GM19023 (cell line): ENCODE results near the gene DDT.
"Not testable (repeated sequence)": the region's sequence is repeated elsewhere in the genome, so short reads cannot be mapped to it uniquely, and the experiment has no call there.

Experiments
- ATAC-seq: cut with Tn5 transposase; IDR thresholded peaks from one replicate; pipeline ENCODE4 v1.9.1; 2021; ENCODE audit warnings: mild to moderate bottlenecking, moderate library complexity; ENCODE audit not compliant: unreplicated experiment

Gene DDT

GRCh38 chr22:23954193-23954990 lies 19.8 kb downstream of the DDT start:
- ATAC-seq: not testable (repeated sequence)

GRCh38 chr22:23953485-23953884 lies 20.8 kb downstream of the DDT start:
- ATAC-seq: not testable (repeated sequence)

- ATAC-seq: not testable (repeated sequence)
Observed at GRCh38 chr22:23952794-23953405, 21.3 kb downstream of the DDT start.

- not testable (repeated sequence) for ATAC-seq
Observed at GRCh38 chr22:23951383-23951782, 22.9 kb downstream of the DDT start.

DNA sequence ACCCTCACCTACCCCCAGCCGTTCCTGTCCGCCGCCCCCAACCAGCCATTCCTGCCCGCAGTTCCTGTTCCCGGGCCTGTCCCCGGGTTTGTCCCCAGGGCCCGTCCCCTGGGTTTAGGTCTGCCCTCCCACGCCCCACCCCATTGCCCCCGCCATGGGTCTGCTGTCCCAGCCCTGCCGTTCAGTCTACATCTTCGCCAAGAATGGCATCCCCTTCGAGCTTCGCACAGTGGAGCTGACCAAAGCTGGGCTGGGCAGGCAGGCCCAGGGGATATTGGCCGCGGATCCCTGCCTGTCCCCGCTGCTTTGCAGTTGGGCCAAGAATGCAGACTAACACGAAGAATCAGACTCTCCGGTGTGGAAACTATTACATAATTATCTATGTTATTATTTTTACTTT lies 24.5 kb downstream of the DDT start:
- not testable (repeated sequence) for ATAC-seq

DNA sequence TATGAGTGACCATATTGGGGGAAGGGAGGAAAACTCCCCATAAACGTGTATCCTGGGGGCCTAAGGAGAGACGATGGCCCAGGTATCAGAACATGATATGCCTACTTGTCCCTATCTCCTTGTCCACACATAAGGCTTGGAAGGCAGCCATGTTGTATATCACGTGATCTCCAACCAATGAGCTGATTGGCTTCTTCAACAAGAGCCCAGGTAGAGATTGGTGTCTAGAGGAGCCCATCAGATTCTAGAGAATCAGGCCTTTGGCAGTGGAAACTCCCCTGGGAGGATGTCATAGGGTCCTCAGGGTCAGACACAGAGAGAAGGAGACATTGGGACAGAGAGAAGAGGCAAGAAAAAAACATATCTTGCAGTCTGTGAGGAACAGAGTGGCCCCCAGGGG lies 26.9 kb downstream of the DDT start:
- ATAC-seq: not testable (repeated sequence)

DNA sequence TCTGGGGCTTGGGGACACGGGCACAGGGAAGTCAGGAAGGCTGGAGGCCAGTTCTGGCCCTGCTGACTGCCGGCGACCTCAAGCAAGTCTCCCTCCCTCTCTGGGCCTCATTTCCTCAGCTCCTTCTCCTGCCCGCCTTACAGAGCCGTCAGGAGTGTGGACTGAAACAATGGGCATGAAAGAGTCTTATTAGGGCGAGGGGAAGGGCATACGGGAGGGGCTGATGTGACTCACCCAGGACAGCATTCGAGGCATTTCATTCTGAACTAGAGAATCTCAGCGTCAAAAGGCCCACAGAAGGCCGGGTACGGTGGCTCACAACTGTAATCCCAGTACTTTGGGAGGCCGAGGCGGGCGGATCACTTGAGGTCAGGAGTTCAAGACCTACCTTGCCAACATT lies 34.1 kb downstream of the DDT start:
- not testable (repeated sequence) for ATAC-seq

- ATAC-seq: no peak
Observed at GRCh38 chr22:23939017-23939357, 35.3 kb downstream of the DDT start.

GRCh38 chr22:23938328-23939016 lies 35.8 kb downstream of the DDT start:
- no peak for ATAC-seq

DNA sequence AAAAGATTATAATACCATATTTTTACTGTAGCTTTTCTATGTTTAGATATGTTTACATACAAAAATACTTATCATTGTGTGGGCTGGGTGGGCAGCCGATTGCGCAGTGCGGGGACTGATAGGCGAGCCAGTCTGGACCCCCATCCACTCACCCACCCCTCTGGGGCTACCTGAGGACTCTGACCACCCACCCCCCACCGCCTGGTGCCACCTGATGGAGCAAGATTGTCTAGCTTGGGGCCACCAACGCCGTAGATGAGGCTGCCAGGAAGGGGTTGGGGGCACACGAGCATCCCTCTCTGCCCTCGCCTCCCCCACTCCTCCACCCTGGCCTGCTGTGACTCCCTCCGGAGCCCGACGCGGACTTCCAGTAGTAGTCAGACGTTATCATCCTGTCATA lies 47.7 kb downstream of the DDT start:
- ATAC-seq: no peak

DNA sequence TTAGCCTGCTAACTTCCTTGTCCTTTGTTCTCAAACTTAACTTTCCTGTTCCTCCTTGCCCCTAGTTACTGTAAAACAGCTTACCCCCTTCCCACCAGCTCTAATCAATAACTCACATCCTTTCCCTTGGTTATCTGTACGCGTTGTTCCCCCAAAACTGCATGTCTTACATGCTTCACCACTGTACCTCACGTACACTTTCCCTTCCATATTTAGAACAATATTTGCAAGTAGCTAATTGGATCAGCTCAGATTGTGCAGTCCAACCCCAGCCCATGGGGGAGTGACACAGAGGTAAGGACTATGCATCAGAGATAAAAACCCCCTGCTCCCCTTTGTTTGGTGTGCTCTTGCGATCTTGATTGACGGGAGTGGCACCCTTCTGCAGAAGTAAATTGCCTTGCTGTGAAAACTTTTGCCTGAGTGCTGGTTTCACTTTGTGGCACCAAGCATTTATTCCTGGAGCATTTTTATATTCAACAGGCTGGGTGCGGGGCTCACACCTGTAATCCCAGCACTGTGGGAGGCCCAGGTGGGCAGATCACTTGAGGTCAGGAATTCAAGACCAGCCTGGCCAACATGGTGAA lies 49.1 kb downstream of the DDT start:
- ATAC-seq: no peak

- no peak for ATAC-seq
Observed at GRCh38 chr22:23922921-23923320, 51.3 kb downstream of the DDT start.

- ATAC-seq: not testable (repeated sequence)
Observed at GRCh38 chr22:23921586-23922201, 52.5 kb downstream of the DDT start.
